A673 (cell line): ENCODE results near the gene THAP4.

ENCODE experiments used
- CTCF ChIP-seq: fragments of 300-800, 200-600 bp; sonication (generic); conservative IDR thresholded peaks from 2 replicates; pipeline ENCODE4 v1.5.1; 2017; ENCODE audit warnings: low read depth, mild to moderate bottlenecking, antibody characterized with exemption, low read length, moderate library complexity, mixed read lengths
- EZH2 ChIP-seq: fragments of 200-600 bp; sonication (generic); IDR thresholded peaks from 2 replicates; pipeline ENCODE4 v1.6.1; 2017; ENCODE audit warnings: borderline replicate concordance, low read depth, mild to moderate bottlenecking, mixed read lengths, antibody characterized with exemption, low read length; ENCODE audit not compliant: poor library complexity, severe bottlenecking

DNA sequence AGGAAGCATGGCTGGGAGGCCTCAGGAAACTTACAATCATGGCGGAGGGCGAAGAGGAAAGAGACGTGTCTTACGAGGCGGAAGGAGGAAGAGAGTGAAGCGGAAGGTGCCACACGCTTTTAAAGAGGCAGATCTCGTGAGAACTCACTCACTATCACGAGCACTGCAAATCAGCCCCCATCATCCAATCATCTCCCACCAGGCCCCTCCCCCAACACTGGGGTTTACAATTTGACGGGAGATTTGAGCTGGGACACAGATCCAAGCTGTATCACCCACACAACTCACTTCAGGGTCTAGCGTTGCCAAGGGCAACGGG, 83.5 kb downstream of the THAP4 start:
- TF ChIP-seq CTCF (no peak), EZH2 (no peak)
